Testis (tissue), 3 donors: ENCODE measurements around the gene KCNJ5. TPM values are rescaled to one million over a fixed set of nuclear protein-coding genes. Genes with fewer than 3 reads are reported as not detected.

ENCODE experiments used
- DNase-seq: peaks from one replicate; pipeline ENCODE4 v3.0.0-alpha.2; 2019
- H3K27ac ChIP-seq, 2 donors: fragments of 200-600 bp; sonication (generic); one replicate each; pipeline ENCODE4 v1.5.1; 2019
- H3K27me3 ChIP-seq: fragments of 200-600 bp; sonication (generic); one replicate; pipeline ENCODE4 v1.5.1; 2019
- H3K36me3 ChIP-seq: fragments of 200-600 bp; sonication (generic); one replicate; pipeline ENCODE4 v1.5.1; 2017; ENCODE audit warnings: low read depth; ENCODE audit errors: missing control alignments
- H3K4me1 ChIP-seq: fragments of 200-600 bp; sonication (generic); one replicate; pipeline ENCODE4 v1.5.1; 2019
- H3K4me3 ChIP-seq, 2 donors: fragments of 200-600 bp; sonication (generic); one replicate each; pipeline ENCODE4 v1.5.1; 2017 to 2019
- H3K9me3 ChIP-seq: fragments of 200-600 bp; sonication (generic); one replicate; pipeline ENCODE4 v1.5.1; 2017
- POLR2A ChIP-seq: fragments of 450-650 bp; IDR thresholded peaks from one replicate; pipeline ENCODE4 v1.6.1; 2017; ENCODE audit warnings: antibody characterized with exemption, mild to moderate bottlenecking, moderate library complexity
- WGBS, 2 donors: methylation state at CpG; one replicate each; pipeline ENCODE4 v1.1.5; 2018; 5-methylcytosine and 5-hydroxymethylcytosine counted together
- intact Hi-C: fragments of 100-400 bp; cut with DNase I; formaldehyde crosslinking; loops from one replicate; pipeline ENCODE4 v1.15.1; 2023; ENCODE audit warnings: low total_unique reads
- polyA plus RNA-seq: library from polyadenylated mRNA; stranded (reverse); fragments of 350-450 nt; fragmentation: Illumina TruSeq; extraction: RNeasy Lipid Tissue Mini Kit (QIAGEN cat#74804); gene quantifications from one replicate; pipeline ENCODE4 v1.2.3, GENCODE V29; 2014; ENCODE audit warnings: low read depth, low replicate concordance; ENCODE audit not compliant: insufficient read depth
- total RNA-seq, 2 donors: library from RNA; depleted of rRNA; stranded (reverse); fragments of >200 nt; gene quantifications; one replicate each; pipeline ENCODE4 v1.2.3, GENCODE V29; 2016
- TF ChIP-seq, protein P1 (sequence below), 3 experiments: fragments of 450-650 bp in 2 of 3; fragments of 200-600 bp in 1 of 3; sonication (generic) in 1 of 3; IDR thresholded peaks; one replicate each; pipeline ENCODE4 v1.5.1; 2016 to 2019; ENCODE audit warnings: antibody characterized with exemption in 3 of 3, mild to moderate bottlenecking in 2 of 3, moderate library complexity in 1 of 3

KCNJ5 gene
- total and polyA plus RNA-seq, 3 donors from 2014 or later: 0.55 to 2.1 (median 1.5) TPM

- no peaks in the 10 kb centered on the region for H3K9me3 ChIP-seq
- H3K4me3 ChIP-seq: no peak overlapping the region
- intact Hi-C loops: no loop called here
- H3K27ac ChIP-seq: no peak overlapping the region
- H3K4me1 ChIP-seq: no peaks in the 10 kb centered on the region
- TF ChIP-seq POLR2A: no peak
- TF ChIP-seq, protein P1, sequence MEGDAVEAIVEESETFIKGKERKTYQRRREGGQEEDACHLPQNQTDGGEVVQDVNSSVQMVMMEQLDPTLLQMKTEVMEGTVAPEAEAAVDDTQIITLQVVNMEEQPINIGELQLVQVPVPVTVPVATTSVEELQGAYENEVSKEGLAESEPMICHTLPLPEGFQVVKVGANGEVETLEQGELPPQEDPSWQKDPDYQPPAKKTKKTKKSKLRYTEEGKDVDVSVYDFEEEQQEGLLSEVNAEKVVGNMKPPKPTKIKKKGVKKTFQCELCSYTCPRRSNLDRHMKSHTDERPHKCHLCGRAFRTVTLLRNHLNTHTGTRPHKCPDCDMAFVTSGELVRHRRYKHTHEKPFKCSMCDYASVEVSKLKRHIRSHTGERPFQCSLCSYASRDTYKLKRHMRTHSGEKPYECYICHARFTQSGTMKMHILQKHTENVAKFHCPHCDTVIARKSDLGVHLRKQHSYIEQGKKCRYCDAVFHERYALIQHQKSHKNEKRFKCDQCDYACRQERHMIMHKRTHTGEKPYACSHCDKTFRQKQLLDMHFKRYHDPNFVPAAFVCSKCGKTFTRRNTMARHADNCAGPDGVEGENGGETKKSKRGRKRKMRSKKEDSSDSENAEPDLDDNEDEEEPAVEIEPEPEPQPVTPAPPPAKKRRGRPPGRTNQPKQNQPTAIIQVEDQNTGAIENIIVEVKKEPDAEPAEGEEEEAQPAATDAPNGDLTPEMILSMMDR (IDR thresholded peaks at IDR 0.05): no peak
- WGBS, 2 donors: 86 to 93% methylated on average over 5 to 15 of the region's 15 CpGs
- DNase-seq: no peak
- H3K36me3 ChIP-seq: no peaks in the 10 kb centered on the region
- no peaks in the 10 kb centered on the region for H3K27me3 ChIP-seq
Measured at GRCh38 chr11:128920666-128921065, 29.5 kb downstream of the KCNJ5 start.

- Histone ChIP-seq H3K4me1 (no peaks in the 10 kb centered on the region), H3K9me3 (no peaks in the 10 kb centered on the region), H3K4me3 (no peak overlapping the region), H3K27ac (no peak overlapping the region), H3K27me3 (no peaks in the 10 kb centered on the region), H3K36me3 (no peaks in the 10 kb centered on the region)
- DNase-seq: no peak
- intact Hi-C loops: no loop called here
- TF ChIP-seq, protein P1 (IDR thresholded peaks at IDR 0.05): no peak
- TF ChIP-seq POLR2A: no peak
- WGBS, 2 donors: 87 to 90% methylated on average over 4 of the region's 4 CpGs
Measured at GRCh38 chr11:128921793-128922192, 30.6 kb downstream of the KCNJ5 start.

DNA sequence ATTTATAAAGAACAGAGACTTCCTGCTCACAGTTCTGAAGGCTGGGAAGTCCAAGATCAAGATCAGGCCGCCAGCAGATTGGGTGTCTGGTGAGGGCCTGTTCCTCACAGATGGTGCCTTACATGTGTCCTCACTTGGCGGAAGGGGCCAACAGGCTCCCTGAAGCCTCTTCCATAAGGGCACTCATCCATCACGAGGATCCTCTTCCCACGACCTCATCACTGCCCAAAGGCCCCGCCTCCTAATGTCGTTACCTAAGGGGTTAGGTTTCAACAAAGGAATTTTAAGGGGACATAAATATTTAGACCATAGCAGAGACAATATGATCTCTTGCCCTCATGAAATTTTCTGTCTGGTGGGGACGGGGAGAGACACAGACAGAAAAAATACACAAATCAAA, 32.9 kb downstream of the KCNJ5 start:
- H3K27me3 ChIP-seq: no peaks in the 10 kb centered on the region
- no peaks in the 10 kb centered on the region for H3K9me3 ChIP-seq
- H3K4me3 ChIP-seq: no peak overlapping the region
- no peaks in the 10 kb centered on the region for H3K4me1 ChIP-seq
- intact Hi-C loops: no loop called here
- TF ChIP-seq POLR2A: no peak
- TF ChIP-seq, protein P1 (IDR thresholded peaks at IDR 0.05): no peak
- H3K36me3 ChIP-seq: no peaks in the 10 kb centered on the region
- WGBS, 2 donors: 84 to 90% methylated on average over 7 of the region's 7 CpGs
- no peak overlapping the region for H3K27ac ChIP-seq
- no peak for DNase-seq

DNA sequence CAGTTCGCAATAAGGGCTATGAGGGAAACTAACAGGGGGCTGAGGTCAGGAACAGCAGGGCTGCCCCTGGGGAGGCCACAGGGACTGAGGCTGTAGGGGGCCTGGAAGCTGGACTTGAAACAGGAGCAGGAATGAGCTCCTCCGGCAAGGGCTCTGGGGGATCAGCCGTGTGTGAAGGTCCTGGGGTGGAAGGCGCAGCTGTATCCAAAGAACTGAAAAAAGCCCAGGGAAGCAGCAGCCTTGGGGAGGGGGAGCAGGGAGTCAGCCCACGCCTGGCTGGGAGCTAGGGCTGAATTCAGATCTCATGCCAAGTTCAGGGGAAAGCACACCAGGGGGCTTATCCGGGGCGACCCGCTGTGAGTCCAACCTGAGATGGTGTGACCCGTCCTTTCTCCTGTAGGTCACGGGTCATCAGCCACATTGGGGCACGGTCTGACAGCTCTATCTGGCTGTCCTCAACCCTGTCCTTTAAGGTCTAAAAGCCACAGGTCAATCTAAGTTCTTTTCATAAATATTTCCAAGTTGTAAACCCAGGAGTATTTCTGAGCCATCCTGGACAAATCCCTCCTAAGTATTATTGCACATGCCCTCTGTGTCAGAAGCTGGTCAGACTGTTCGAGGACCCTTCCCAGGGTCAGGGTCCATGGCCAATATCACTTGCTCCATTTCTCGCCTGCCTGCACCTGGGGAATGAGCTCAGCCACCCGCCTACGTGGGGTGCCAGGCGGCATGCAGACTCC, 33.5 kb downstream of the KCNJ5 start:
- H3K36me3 ChIP-seq: no peaks in the 10 kb centered on the region
- TF ChIP-seq, protein P1 (IDR thresholded peaks at IDR 0.05): no peak
- no peak for TF ChIP-seq POLR2A
- no peak overlapping the region for H3K27ac ChIP-seq
- H3K9me3 ChIP-seq: no peaks in the 10 kb centered on the region
- DNase-seq: no peak
- no peak overlapping the region for H3K4me3 ChIP-seq
- WGBS, 2 donors: 75 to 77% methylated on average over 14 to 16 of the region's 16 CpGs
- no peaks in the 10 kb centered on the region for H3K4me1 ChIP-seq
- H3K27me3 ChIP-seq: no peaks in the 10 kb centered on the region
- intact Hi-C loops: no loop called here

GRCh38 chr11:128925250-128925600, 34.1 kb downstream of the KCNJ5 start:
- no peak overlapping the region for H3K27ac ChIP-seq
- intact Hi-C loops: no loop called here

More at GRCh38 chr11:128925250-128925600, 34.1 kb downstream of the KCNJ5 start:
- no peak for TF ChIP-seq POLR2A
- TF ChIP-seq, protein P1 (IDR thresholded peaks at IDR 0.05): no peak
- H3K27me3 ChIP-seq: no peaks in the 10 kb centered on the region
- no peaks in the 10 kb centered on the region for H3K4me1 ChIP-seq
- no peak overlapping the region for H3K4me3 ChIP-seq
- WGBS, 2 donors: 45 to 60% methylated on average over 2 of the region's 2 CpGs
- DNase-seq: no peak
- no peaks in the 10 kb centered on the region for H3K9me3 ChIP-seq
- H3K36me3 ChIP-seq: no peaks in the 10 kb centered on the region
